ENCODE measurements around the gene AMOTL2. TPM values are rescaled to one million over a fixed set of nuclear protein-coding genes. Genes with fewer than 3 reads are reported as not detected.

Gene AMOTL2
- total RNA-seq, 4 donors from 2014 or later = 17.9 to 29.9 (median 20.6) TPM

DNA sequence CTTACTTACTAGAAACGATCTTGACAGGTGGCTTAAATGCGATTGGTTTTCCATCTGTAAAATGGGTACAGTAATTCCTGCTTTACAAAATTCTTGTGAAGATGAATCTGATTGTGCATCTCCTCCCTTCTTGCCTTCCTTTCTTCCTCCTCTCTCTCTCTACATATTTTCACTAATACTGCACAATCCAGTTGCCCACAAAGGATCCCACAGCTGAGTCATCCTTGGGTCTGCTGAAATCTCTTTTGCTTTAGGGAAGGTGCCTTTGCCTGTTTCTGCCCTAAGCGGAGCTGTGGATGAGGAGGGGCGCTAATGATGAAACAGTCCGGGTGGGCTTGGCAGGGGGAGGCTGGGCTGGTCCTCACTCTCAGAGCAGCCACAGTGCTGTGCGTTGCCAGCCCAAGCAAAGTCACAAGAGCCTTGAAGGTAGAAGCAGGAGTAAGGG is 46.1 kb downstream of the AMOTL2 start:
- in situ Hi-C loops (cut with MboI; ENCODE audit: low sequenced_read_pairs in 4 of 4) (no loop called here), intact Hi-C loops (cut with DNase I; ENCODE audit: low total_unique reads) (no loop called here)
- Histone ChIP-seq H3K36me3 (no peaks in the 10 kb centered on the region), H3K27me3 (no peaks in the 10 kb centered on the region), H3K27ac (peak overlapping the region in 1 of 4 donors; percentile 63), H3K4me1 (peaks cover 22 to 23% of the 10 kb centered on the region in 2 donors), H3K9me3 (no peaks in the 10 kb centered on the region), H3K4me3 (no peak overlapping the region)
- no peak for ATAC-seq
- no peak for TF ChIP-seq POLR2A (IDR thresholded peaks at IDR 0.05)
- TF ChIP-seq, protein P1, sequence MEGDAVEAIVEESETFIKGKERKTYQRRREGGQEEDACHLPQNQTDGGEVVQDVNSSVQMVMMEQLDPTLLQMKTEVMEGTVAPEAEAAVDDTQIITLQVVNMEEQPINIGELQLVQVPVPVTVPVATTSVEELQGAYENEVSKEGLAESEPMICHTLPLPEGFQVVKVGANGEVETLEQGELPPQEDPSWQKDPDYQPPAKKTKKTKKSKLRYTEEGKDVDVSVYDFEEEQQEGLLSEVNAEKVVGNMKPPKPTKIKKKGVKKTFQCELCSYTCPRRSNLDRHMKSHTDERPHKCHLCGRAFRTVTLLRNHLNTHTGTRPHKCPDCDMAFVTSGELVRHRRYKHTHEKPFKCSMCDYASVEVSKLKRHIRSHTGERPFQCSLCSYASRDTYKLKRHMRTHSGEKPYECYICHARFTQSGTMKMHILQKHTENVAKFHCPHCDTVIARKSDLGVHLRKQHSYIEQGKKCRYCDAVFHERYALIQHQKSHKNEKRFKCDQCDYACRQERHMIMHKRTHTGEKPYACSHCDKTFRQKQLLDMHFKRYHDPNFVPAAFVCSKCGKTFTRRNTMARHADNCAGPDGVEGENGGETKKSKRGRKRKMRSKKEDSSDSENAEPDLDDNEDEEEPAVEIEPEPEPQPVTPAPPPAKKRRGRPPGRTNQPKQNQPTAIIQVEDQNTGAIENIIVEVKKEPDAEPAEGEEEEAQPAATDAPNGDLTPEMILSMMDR (IDR thresholded peaks at IDR 0.05 in 4 of 5, conservative IDR thresholded peaks at IDR 0.05 in 1 of 5) = no peak
- peak in 1 of 2 donors; percentile 33 for DNase-seq

DNA sequence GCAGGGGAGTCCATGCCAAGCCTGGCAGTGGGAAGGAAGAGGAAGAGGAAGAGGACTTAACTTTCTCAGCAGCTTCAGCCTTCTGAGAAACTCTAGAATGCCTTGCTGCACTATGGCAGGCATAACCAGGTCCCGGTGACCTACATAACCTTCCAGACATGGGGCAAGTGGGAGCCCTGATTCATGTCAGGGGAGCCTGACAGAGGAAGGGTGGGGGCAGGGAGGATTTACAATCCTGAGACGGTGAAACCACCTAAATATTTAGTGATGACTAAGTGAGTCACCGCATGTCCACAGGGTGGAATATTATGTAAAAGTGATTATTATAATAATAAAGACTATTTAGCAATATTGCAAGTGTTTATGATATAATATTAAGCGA is 46.7 kb downstream of the AMOTL2 start:
- Histone ChIP-seq H3K9me3 (no peaks in the 10 kb centered on the region), H3K27me3 (no peaks in the 10 kb centered on the region), H3K4me1 (peaks cover 22 to 23% of the 10 kb centered on the region in 2 donors), H3K36me3 (no peaks in the 10 kb centered on the region), H3K4me3 (no peak overlapping the region), H3K27ac (peak overlapping the region in 3 of 4 donors; percentile 51 to 63 (median 55))
- TF ChIP-seq, protein P1 (IDR thresholded peaks at IDR 0.05 in 4 of 5, conservative IDR thresholded peaks at IDR 0.05 in 1 of 5) = no peak
- TF ChIP-seq POLR2A (IDR thresholded peaks at IDR 0.05) = no peak
- ATAC-seq = no peak
- in situ Hi-C loops (cut with MboI; ENCODE audit: low sequenced_read_pairs in 4 of 4) = no loop called here
- DNase-seq = no peak
- intact Hi-C loops (cut with DNase I; ENCODE audit: low total_unique reads) = no loop called here

DNA sequence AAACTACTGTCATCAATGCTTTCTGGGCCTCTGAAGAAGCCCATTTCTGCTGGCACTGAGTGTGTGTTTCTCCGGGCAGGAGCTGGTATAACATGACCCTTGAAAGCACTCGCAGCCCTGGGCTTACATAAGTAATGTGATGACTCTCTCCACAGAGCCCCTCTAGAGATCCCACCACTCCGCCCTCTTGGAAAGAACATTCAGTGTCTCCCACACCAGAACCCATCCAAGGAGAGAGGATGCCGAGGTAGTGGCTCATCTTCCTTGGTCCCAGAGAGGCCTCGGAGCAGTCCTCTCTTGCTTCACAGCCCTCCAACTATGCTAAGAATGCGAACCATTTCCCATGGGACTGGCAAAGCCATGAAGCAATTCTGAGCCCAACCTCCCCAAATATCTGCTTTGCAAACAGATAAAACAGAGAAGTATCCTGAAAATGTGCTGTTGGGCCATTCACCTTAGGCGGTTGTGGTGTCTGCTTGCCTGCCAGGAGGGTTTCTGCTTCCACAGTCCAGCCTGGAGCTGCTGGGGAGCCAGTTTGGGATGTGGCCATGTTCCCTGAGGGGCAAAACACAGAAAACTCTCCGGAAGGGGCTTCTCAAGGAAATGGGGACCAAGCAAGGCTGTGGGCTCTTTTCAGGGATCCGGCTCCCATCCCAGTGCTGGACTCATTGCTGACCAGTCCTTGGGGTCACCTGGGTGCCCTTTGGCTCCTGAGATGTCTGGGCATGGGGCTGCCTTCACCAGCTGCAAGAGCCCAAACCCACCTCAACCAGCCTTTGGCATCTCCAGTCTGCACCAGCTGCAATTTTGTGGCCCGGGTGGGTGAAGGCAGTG is 47.3 kb downstream of the AMOTL2 start:
- TF ChIP-seq, protein P1 (IDR thresholded peaks at IDR 0.05 in 4 of 5, conservative IDR thresholded peaks at IDR 0.05 in 1 of 5) = no peak
- no peak for TF ChIP-seq POLR2A (IDR thresholded peaks at IDR 0.05)
- no peak overlapping the region for H3K4me3 ChIP-seq
- H3K4me1 ChIP-seq = peaks cover 20 to 22% of the 10 kb centered on the region in 2 donors
- ATAC-seq = peak; percentile 81 to 82
- in situ Hi-C loops (cut with MboI; ENCODE audit: low sequenced_read_pairs in 4 of 4) (no loop called here), intact Hi-C loops (cut with DNase I; ENCODE audit: low total_unique reads) (no loop called here)
- DNase-seq = peak; percentile 51 to 82
- H3K9me3 ChIP-seq = no peaks in the 10 kb centered on the region
- H3K36me3 ChIP-seq = no peaks in the 10 kb centered on the region
- no peaks in the 10 kb centered on the region for H3K27me3 ChIP-seq
- peak overlapping the region; percentile 4 to 63 (median 53) for H3K27ac ChIP-seq

DNA sequence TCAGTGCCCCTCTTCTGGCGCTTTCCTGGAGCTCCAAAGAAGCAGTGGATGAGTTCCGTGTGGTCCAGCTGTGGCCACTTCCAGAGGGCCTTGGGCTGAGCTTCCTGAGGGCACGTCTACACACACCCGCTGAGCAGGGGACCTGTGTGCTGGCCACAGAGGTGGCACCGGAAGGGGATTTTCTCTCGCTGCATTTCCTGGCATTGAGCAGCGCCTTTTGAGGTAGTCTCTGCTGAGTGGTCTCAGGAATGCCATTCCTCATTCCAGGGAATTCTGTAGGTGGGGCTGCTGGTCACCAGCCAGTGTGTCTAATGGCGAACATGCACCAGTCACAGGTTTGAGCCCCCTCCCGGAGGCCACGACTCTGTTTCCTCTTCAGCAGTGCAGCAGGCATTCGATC is 48.1 kb downstream of the AMOTL2 start:
- intact Hi-C loops (cut with DNase I; ENCODE audit: low total_unique reads) = no loop called here
- Histone ChIP-seq H3K4me1 (peaks cover 20 to 22% of the 10 kb centered on the region in 2 donors), H3K4me3 (no peak overlapping the region), H3K36me3 (no peaks in the 10 kb centered on the region), H3K27me3 (no peaks in the 10 kb centered on the region), H3K9me3 (no peaks in the 10 kb centered on the region), H3K27ac (peak overlapping the region in 2 of 4 donors; percentile 36 to 63)
- DNase-seq = no peak
- no peak for ATAC-seq
- in situ Hi-C loops (cut with MboI; ENCODE audit: low sequenced_read_pairs in 4 of 4) = no loop called here
- TF ChIP-seq, protein P1 (IDR thresholded peaks at IDR 0.05 in 4 of 5, conservative IDR thresholded peaks at IDR 0.05 in 1 of 5) = no peak
- TF ChIP-seq POLR2A (IDR thresholded peaks at IDR 0.05) = no peak
